ENCODE measurements around the gene OGG1.

OGG1 gene

GRCh38 chr3:9715764-9716437, 33.9 kb upstream of the OGG1 start (continued):
- TF ChIP-seq ZNF518A (tag by site-specific recombination; conservative IDR thresholded peaks at IDR 0.05; ENCODE audit: low read depth) (0 out of 2 replicates have a peak, but pooled peaks have one; percentile 19), ZNF654 (tag by site-specific recombination; IDR thresholded peaks at IDR 0.05; ENCODE audit: low read depth) (peak; percentile 92), ZNF76 (tag by site-specific recombination; IDR thresholded peaks at IDR 0.05; ENCODE audit: borderline replicate concordance, low read depth) (no peak), ZNF366 (tag by site-specific recombination; conservative IDR thresholded peaks at IDR 0.05) (peak; percentile 38; the same call in 1 of the 2 replicates), HOXC10 (CRISPR knock-in tag; IDR thresholded peaks at IDR 0.05) (no peak), ZNF513 (tag by site-specific recombination; IDR thresholded peaks at IDR 0.05) (no peak), ZBTB11 (tag by site-specific recombination; conservative IDR thresholded peaks at IDR 0.05; ENCODE audit: low read depth) (no peak), ZNF544 (tag by site-specific recombination; IDR thresholded peaks at IDR 0.05) (no peak), ZNF776 (tag by site-specific recombination; IDR thresholded peaks at IDR 0.05; ENCODE audit: borderline replicate concordance) (no peak), ZNF223 (tag by site-specific recombination; IDR thresholded peaks at IDR 0.05) (no peak), ZNF530 (tag by site-specific recombination; IDR thresholded peaks at IDR 0.05; ENCODE audit: low read depth) (no peak), KLF1 (tag by site-specific recombination; IDR thresholded peaks at IDR 0.05) (no peak), ZFP69B (tag by site-specific recombination; IDR thresholded peaks at IDR 0.05) (no peak), ZBTB10 (tag by site-specific recombination; IDR thresholded peaks at IDR 0.05) (no peak), PRDM4 (tag by site-specific recombination; IDR thresholded peaks at IDR 0.05) (no peak), GLIS1 (tag by site-specific recombination; IDR thresholded peaks at IDR 0.05) (no peak), ZNF138 (tag by site-specific recombination; IDR thresholded peaks at IDR 0.05; ENCODE audit: borderline replicate concordance) (no peak), SCRT2 (tag by site-specific recombination; IDR thresholded peaks at IDR 0.05) (peak; percentile 57), CTCF (tag by site-specific recombination; IDR thresholded peaks at IDR 0.05) (peak; percentile 79), EGR2 (tag by site-specific recombination; IDR thresholded peaks at IDR 0.05; ENCODE audit: low read depth) (no peak)

Data from HEK293 (cell line).